HG02798 (cell line): ENCODE data around the gene FCRL3.

Source experiments
- ATAC-seq: cut with Tn5 transposase; IDR thresholded peaks from one replicate; pipeline ENCODE4 v1.9.1; 2021; ENCODE audit warnings: mild to moderate bottlenecking; ENCODE audit not compliant: unreplicated experiment, poor library complexity

Gene FCRL3

GRCh38 chr1:157691285-157691920, 9.2 kb downstream of the FCRL3 start:
- peak; percentile 36 for ATAC-seq

GRCh38 chr1:157682710-157683437, 17.7 kb downstream of the FCRL3 start:
- no peak for ATAC-seq

GRCh38 chr1:157678721-157679120, 21.8 kb downstream of the FCRL3 start:
- ATAC-seq: no peak

GRCh38 chr1:157673008-157673407, 27.6 kb downstream of the FCRL3 start:
- ATAC-seq: no peak

GRCh38 chr1:157671895-157672294, 28.7 kb downstream of the FCRL3 start:
- no peak for ATAC-seq

GRCh38 chr1:157659576-157660247, 40.9 kb downstream of the FCRL3 start:
- ATAC-seq: no peak

DNA sequence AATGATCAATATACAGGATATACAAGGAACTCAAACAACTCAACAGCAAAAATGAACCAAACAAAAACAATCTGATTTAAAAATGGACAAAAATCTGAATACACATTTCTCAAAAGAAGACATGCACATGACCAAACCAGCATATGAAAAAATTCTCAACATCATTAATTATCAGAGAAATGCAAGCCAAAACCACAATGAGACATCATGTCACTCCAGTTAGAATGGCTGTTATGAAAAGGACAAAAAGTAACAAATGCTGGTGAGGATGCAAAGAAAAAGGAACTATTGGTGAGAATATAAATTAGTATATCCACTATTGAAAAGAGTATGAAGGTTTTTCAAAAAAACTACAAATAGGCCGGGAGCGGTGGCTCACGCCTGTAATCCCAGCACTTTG, 42.0 kb downstream of the FCRL3 start:
- ATAC-seq: no peak

DNA sequence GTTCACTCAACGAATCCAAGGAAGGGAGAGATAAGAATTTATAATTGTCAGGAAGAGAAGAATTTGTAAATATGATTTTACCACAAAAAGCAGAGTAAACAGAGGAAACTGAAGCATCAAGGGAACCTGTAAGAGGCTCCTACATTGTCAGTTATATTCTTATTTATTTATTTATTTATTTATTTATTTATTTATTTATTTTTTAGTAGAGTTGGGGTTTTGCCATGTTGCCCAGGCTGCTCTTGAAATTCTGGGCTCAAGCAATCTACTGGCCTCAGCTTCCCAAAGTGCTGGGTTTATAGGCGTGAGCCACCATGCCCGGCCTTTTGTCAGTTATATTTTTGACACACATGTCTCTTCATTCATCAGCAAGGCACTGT, 47.1 kb downstream of the FCRL3 start:
- ATAC-seq: peak; percentile 7

DNA sequence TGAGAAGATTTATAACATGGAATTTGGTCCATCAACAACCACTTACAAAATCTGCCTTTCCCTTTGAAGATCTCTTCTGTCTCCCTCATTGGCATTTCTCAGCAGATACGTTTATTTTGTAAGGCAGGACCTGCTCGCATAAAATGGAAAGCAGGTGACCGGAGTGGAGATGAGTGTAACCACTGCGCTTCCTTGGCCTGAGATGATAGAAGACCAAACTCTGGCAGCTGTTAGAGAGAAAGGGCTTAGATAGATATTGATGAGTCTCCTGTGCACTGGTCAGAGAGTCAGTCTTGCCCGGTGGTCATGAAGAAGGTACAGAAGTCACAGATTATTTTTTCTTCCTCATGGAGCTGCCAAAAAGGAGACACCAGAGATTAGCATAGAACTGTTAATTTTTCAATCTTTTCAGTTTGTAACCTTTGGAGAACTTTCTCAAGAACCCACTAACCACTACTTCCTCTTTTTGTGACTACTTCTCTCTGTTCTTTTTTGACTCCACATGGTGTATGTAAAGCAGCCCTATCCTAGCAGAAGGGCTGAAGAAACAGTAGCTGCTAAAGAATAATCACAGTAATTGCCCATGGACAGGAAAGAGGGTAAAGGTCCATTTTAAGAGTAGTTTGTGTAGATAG, 47.6 kb downstream of the FCRL3 start:
- peak; percentile 98 for ATAC-seq

DNA sequence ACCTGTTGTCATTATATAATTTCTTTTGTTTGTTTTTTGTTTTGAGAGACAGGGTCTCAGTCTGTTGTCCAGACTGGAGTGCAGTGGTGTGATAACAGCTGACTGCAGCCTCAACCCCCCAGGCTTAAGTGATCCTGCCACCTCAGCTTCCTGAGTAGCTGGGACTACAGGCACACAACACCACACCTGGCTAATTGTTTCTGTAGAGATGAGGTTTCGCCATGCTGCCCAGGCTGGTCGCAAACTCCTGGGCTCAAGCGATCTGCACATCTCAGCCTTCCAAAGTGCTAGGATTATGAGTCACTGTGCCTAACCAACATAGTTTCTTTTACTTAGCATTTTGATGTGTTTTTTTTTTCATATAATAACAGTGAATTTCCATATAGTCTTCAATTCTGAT, 52.3 kb downstream of the FCRL3 start:
- no peak for ATAC-seq

GRCh38 chr1:157646144-157646543, 54.4 kb downstream of the FCRL3 start:
- ATAC-seq: no peak

DNA sequence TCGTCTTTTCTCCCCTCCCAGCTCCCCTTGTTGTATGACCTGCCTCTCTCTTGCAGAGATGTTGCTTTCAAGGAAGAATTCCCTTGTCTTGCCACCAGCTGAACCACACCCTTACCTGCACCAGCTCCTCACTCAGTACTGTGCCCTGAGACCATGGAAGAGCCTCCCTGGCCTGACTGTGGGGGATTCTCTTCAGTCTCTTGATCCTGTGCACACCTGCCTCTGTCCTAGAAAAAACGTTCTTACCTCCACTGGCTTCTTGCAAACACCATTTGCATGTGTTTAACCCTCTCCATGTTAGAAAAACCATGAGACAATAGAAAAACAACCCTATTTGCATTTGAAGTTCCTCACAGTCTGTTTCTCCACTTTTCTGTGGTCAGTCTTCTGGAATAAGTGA, 59.4 kb downstream of the FCRL3 start:
- no peak for ATAC-seq

GRCh38 chr1:157639800-157640199, 60.8 kb downstream of the FCRL3 start:
- no peak for ATAC-seq

GRCh38 chr1:157628773-157629172, 71.8 kb downstream of the FCRL3 start:
- no peak for ATAC-seq
